Breast epithelium (tissue), 4 donors: ENCODE data around the gene RNF2. TPM values are rescaled to one million over a fixed set of nuclear protein-coding genes. Genes with fewer than 3 reads are reported as not detected.

Source experiments
- DNase-seq, 2 donors: peaks; one replicate each; pipeline ENCODE4 v3.0.0-alpha.2; 2019; ENCODE audit warnings: low spot score in 2 of 2
- H3K27ac ChIP-seq, 2 donors: fragments of 200-600 bp; sonication (generic) in 1 of 2; one replicate each; pipeline ENCODE4 v1.5.1; 2016 to 2019; ENCODE audit warnings: mild to moderate bottlenecking in 1 of 2
- H3K27me3 ChIP-seq, 2 donors: fragments of 200-600 bp; sonication (generic) in 1 of 2; one replicate each; pipeline versions ENCODE4 v1.5.1 to v1.6.0; 2017 to 2019; ENCODE audit warnings: control low read depth in 1 of 2, mild to moderate bottlenecking in 1 of 2
- H3K36me3 ChIP-seq: fragments of 200-600 bp; one replicate; pipeline ENCODE4 v1.5.1; 2019
- H3K4me1 ChIP-seq, 2 donors: fragments of 200-600 bp; sonication (generic); one replicate each; pipeline ENCODE4 v1.5.1; 2016 to 2019; ENCODE audit warnings: control low read depth in 1 of 2
- H3K4me3 ChIP-seq, 3 donors: fragments of 200-600 bp; sonication (generic); 1 replicate in 2 of 3; 2 replicates in 1 of 3; pipeline ENCODE4 v1.5.1; 2016 to 2019; ENCODE audit warnings: mild to moderate bottlenecking in 3 of 3, moderate library complexity in 2 of 3
- H3K9me3 ChIP-seq, 2 donors: fragments of 200-600 bp; sonication (generic) in 1 of 2; one replicate each; pipeline ENCODE4 v1.5.1; 2016 to 2019; ENCODE audit warnings: control low read depth in 1 of 2
- POLR2A ChIP-seq: fragments of 450-650 bp; IDR thresholded peaks from one replicate; pipeline ENCODE4 v1.6.1; 2016; ENCODE audit warnings: antibody characterized with exemption, mild to moderate bottlenecking, moderate library complexity
- POLR2AphosphoS5 ChIP-seq, 3 donors: sonication (generic); formaldehyde crosslinking; IDR thresholded peaks; one replicate each; pipeline ENCODE4 v1.6.1; 2017; ENCODE audit warnings: antibody characterized with exemption in 3 of 3
- intact Hi-C: fragments of 100-400 bp; cut with DNase I; formaldehyde crosslinking; loops from one replicate; pipeline ENCODE4 v1.15.1; 2023; ENCODE audit warnings: low total_unique reads
- total RNA-seq, 3 donors: library from RNA; depleted of rRNA; stranded (reverse); fragments of >200 nt; gene quantifications; one replicate each; pipeline ENCODE4 v1.1.0, GENCODE V29; 2016
- TF ChIP-seq, protein P1 (sequence below), 3 donors: fragments of 450-650 bp; IDR thresholded peaks; one replicate each; pipeline ENCODE4 v1.5.1; 2016 to 2017; ENCODE audit warnings: antibody characterized with exemption in 3 of 3, mild to moderate bottlenecking in 3 of 3, moderate library complexity in 3 of 3

Gene RNF2
- total RNA-seq, 3 donors from 2014 or later: 17.1 to 28.7 (median 20.3) TPM

DNA sequence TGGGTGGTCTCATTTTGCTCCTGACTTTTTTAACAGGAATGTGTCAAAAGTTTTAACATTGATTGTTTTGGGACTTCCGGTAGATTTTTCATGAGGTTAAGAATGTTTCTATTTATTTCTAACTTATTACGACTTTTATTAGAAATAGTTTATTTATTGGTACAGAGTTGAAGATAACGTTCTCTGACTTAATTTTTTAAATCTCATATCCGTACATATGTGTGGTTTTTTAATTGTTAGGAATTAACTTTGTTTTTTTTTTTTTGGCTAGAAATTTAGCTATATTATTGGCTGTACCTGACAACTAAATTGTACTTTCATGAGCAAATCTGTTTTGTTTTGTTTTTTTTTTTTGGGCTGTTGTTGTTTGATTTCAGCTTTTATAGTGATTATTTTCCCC is 32.0 kb downstream of the RNF2 start:
- Histone ChIP-seq H3K9me3 (no peaks in the 10 kb centered on the region), H3K4me1 (no peaks in the 10 kb centered on the region), H3K4me3 (no peak overlapping the region), H3K36me3 (no peaks in the 10 kb centered on the region), H3K27ac (no peak overlapping the region), H3K27me3 (no peaks in the 10 kb centered on the region)
- no peak for DNase-seq
- no peak for TF ChIP-seq POLR2AphosphoS5 (IDR thresholded peaks at IDR 0.05)
- TF ChIP-seq POLR2A: no peak
- TF ChIP-seq, protein P1, sequence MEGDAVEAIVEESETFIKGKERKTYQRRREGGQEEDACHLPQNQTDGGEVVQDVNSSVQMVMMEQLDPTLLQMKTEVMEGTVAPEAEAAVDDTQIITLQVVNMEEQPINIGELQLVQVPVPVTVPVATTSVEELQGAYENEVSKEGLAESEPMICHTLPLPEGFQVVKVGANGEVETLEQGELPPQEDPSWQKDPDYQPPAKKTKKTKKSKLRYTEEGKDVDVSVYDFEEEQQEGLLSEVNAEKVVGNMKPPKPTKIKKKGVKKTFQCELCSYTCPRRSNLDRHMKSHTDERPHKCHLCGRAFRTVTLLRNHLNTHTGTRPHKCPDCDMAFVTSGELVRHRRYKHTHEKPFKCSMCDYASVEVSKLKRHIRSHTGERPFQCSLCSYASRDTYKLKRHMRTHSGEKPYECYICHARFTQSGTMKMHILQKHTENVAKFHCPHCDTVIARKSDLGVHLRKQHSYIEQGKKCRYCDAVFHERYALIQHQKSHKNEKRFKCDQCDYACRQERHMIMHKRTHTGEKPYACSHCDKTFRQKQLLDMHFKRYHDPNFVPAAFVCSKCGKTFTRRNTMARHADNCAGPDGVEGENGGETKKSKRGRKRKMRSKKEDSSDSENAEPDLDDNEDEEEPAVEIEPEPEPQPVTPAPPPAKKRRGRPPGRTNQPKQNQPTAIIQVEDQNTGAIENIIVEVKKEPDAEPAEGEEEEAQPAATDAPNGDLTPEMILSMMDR (IDR thresholded peaks at IDR 0.05): no peak
- intact Hi-C loops: no loop called here

DNA sequence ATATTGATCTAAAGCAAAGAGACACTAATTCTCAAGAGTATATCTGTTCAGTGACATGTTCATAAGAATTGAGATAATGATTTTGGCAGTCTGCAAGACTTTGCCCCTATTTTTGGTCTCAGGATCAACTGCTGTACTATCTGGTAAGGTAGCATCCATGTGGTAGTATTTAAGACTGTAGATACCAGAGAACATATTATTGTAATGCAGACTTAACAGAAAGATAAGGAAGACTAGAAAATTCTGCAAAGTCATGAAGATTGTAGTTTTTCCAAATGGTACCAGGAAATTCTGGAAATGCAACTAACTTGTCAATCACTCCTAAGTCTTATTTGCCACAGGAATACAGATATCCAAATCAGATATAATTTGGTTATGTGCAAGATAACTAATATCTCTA is 35.1 kb downstream of the RNF2 start:
- Histone ChIP-seq H3K9me3 (no peaks in the 10 kb centered on the region), H3K27ac (no peak overlapping the region), H3K27me3 (no peaks in the 10 kb centered on the region), H3K4me1 (no peaks in the 10 kb centered on the region), H3K36me3 (no peaks in the 10 kb centered on the region), H3K4me3 (no peak overlapping the region)
- TF ChIP-seq POLR2A: no peak
- TF ChIP-seq POLR2AphosphoS5 (IDR thresholded peaks at IDR 0.05): no peak
- TF ChIP-seq, protein P1 (IDR thresholded peaks at IDR 0.05): no peak
- intact Hi-C loops: no loop called here
- no peak for DNase-seq

DNA sequence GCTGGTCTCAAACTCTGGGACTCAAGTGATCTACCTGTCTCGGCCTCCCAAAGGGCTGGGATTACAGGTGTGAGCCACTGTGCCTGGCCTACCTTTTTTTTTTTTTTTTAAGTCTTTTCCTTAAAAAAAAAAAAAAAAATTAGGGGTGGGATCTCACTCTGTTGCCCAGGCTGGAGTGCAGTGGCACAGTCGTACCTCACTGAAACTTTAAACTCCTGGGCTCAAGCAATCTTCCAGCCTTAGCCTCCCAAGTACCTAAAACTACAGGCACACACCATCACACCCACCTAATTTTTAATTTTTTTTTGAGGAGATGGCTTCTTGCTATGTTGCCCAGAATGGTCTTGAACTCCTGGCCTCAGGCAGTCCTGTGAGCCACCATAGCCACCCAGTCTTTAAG is 38.5 kb downstream of the RNF2 start:
- Histone ChIP-seq H3K9me3 (no peaks in the 10 kb centered on the region), H3K4me1 (no peaks in the 10 kb centered on the region), H3K27me3 (no peaks in the 10 kb centered on the region), H3K27ac (no peak overlapping the region), H3K36me3 (no peaks in the 10 kb centered on the region), H3K4me3 (no peak overlapping the region)
- DNase-seq: no peak
- intact Hi-C loops: no loop called here
- TF ChIP-seq POLR2AphosphoS5 (IDR thresholded peaks at IDR 0.05): no peak
- TF ChIP-seq, protein P1 (IDR thresholded peaks at IDR 0.05): no peak
- TF ChIP-seq POLR2A: no peak

DNA sequence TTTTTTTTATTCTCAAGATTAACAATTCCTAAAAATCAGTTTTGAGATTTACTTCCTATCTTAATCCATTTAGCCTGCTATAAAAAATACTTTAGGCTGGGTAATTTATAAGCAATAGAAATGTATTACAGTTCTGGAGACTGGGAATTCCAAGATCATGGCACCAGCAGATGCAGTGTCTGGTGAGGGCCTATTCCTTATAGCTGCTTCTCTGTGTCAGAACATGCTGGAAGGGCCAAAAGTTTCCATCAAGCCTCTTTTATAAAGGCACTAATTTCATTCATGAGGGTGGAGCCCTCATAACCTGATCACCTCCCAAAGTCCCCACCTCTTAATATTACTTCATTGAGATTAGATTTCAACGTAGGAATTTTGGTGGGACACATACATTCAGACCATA is 41.7 kb downstream of the RNF2 start:
- Histone ChIP-seq H3K27me3 (no peaks in the 10 kb centered on the region), H3K4me1 (no peaks in the 10 kb centered on the region), H3K27ac (no peak overlapping the region), H3K36me3 (no peaks in the 10 kb centered on the region), H3K4me3 (no peak overlapping the region), H3K9me3 (no peaks in the 10 kb centered on the region)
- no peak for DNase-seq
- TF ChIP-seq, protein P1 (IDR thresholded peaks at IDR 0.05): no peak
- TF ChIP-seq POLR2AphosphoS5 (IDR thresholded peaks at IDR 0.05) (no peak), POLR2A (no peak)
- intact Hi-C loops: no loop called here

DNA sequence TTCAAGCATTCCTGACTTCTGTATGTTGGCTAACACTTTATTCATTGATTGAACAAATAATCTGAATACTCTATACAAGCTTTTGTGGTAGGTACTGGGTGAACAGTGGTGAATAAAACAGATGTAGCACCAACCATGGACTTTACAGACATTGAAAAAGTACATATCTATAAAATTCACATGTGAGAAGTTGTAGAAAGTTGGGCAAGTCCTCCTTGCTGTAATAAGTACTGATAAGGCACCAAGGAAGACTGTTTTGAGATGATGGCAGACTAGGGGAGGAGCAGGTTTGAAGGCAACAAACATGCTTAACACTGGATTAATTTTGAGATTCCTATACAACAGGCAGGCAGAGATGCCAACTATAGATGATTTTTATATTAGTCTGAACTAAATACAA is 42.4 kb downstream of the RNF2 start:
- no peaks in the 10 kb centered on the region for H3K36me3 ChIP-seq
- H3K27ac ChIP-seq: no peak overlapping the region
- H3K9me3 ChIP-seq: no peaks in the 10 kb centered on the region
- H3K27me3 ChIP-seq: no peaks in the 10 kb centered on the region
- H3K4me1 ChIP-seq: no peaks in the 10 kb centered on the region
- no peak for DNase-seq
- intact Hi-C loops: no loop called here
- no peak overlapping the region for H3K4me3 ChIP-seq
- TF ChIP-seq, protein P1 (IDR thresholded peaks at IDR 0.05): no peak
- TF ChIP-seq POLR2AphosphoS5 (IDR thresholded peaks at IDR 0.05) (no peak), POLR2A (no peak)
